Spleen (tissue), 11 donors: ENCODE data around the gene ECSCR. TPM values are rescaled to one million over a fixed set of nuclear protein-coding genes. Genes with fewer than 3 reads are reported as not detected.
A peak's percentile ranks its signal among the peaks of the same experiment; 100 is the strongest.

Experiments used
- DNase-seq: peaks from one replicate; pipeline ENCODE4 v3.0.0-alpha.2; 2020
- H3K27ac ChIP-seq, 8 donors: fragments of 200-600 bp; sonication (generic) in 7 of 8; 1 replicate in 4 of 8; 2 replicates in 4 of 8; pipeline versions ENCODE4 v1.5.0 to v1.8.0; 2016 to 2021; ENCODE audit warnings: inconsistent platforms in 4 of 8, mild to moderate bottlenecking in 4 of 8, moderate library complexity in 1 of 8
- H3K27me3 ChIP-seq, 7 donors: fragments of 200-600 bp; sonication (generic) in 6 of 7; replicated peaks in 1 of 7; 1 replicate in 4 of 7; 2 replicates in 3 of 7; pipeline versions ENCODE4 v1.5.0 to v1.8.0; 2016 to 2021; ENCODE audit warnings: inconsistent platforms in 3 of 7, mild to moderate bottlenecking in 1 of 7
- H3K36me3 ChIP-seq, 6 donors: fragments of 200-600 bp; sonication (generic) in 5 of 6; 1 replicate in 4 of 6; 2 replicates in 2 of 6; pipeline versions ENCODE4 v1.5.0 to v1.8.0; 2016 to 2021; ENCODE audit warnings: inconsistent platforms in 2 of 6
- H3K4me1 ChIP-seq, 6 donors: fragments of 200-600 bp; sonication (generic) in 5 of 6; 1 replicate in 3 of 6; 2 replicates in 3 of 6; pipeline versions ENCODE4 v1.5.0 to v1.8.0; 2016 to 2021; ENCODE audit warnings: inconsistent platforms in 3 of 6
- H3K4me3 ChIP-seq, 8 donors: fragments of 200-600 bp; sonication (generic) in 7 of 8; 1 replicate in 4 of 8; 2 replicates in 4 of 8; pipeline versions ENCODE4 v1.5.0 to v1.8.0; 2016 to 2021; ENCODE audit warnings: inconsistent platforms in 4 of 8, mild to moderate bottlenecking in 4 of 8, moderate library complexity in 2 of 8
- H3K9me3 ChIP-seq, 8 donors: fragments of 200-600 bp; sonication (generic) in 7 of 8; 1 replicate in 4 of 8; 2 replicates in 4 of 8; pipeline versions ENCODE4 v1.5.0 to v1.8.0; 2016 to 2021; ENCODE audit warnings: inconsistent platforms in 4 of 8
- CTCF ChIP-seq, 11 experiments: fragments of 200-600 bp in 7 of 11; fragments of 450-650 bp in 4 of 11; sonication (generic) in 4 of 11; IDR thresholded peaks in 8 of 11; conservative IDR thresholded peaks in 3 of 11; 1 replicate in 7 of 11; 2 replicates in 4 of 11; pipeline versions ENCODE4 v1.4.0 to v1.8.0; 2016 to 2021; ENCODE audit warnings: antibody characterized with exemption in 11 of 11, inconsistent platforms in 4 of 11, mild to moderate bottlenecking in 1 of 11
- POLR2A ChIP-seq, 3 donors: fragments of 450-650 bp; IDR thresholded peaks; one replicate each; pipeline ENCODE4 v1.5.1; 2017; ENCODE audit warnings: antibody characterized with exemption in 3 of 3, mild to moderate bottlenecking in 1 of 3
- POLR2AphosphoS5 ChIP-seq, 3 donors: sonication (generic); formaldehyde crosslinking; IDR thresholded peaks; one replicate each; pipeline ENCODE4 v1.5.1; 2017; ENCODE audit warnings: antibody characterized with exemption in 3 of 3
- WGBS, 5 donors: extraction: QIAGEN DNeasy Blood & Tissue Kit in 3 of 5; methylation state at CpG; one replicate each; pipeline versions ENCODE4 v1.1.5 to v1.1.7; 2013 to 2018; 5-methylcytosine and 5-hydroxymethylcytosine counted together
- intact Hi-C: fragments of 100-400 bp; cut with DNase I; formaldehyde crosslinking; loops from one replicate; pipeline ENCODE4 v1.15.0; 2023; ENCODE audit warnings: low total_unique reads
- polyA plus RNA-seq, 3 donors: library from polyadenylated mRNA; stranded (reverse); fragments of 200-250 nt; gene quantifications; one replicate each; pipeline ENCODE4 v1.2.1, GENCODE V29; 2013
- total RNA-seq, 7 donors: library from RNA; depleted of rRNA in 3 of 7; stranded (reverse); fragments of >200 nt in 3 of 7; fragmentation: NEBNext Ultra II Directional in 4 of 7; extraction: Animal tissue kit (Norgen Biotek cat#: 25700) in 4 of 7; gene quantifications; one replicate each; pipeline versions ENCODE4 v1.1.0 to v1.2.1, GENCODE V29; 2016 to 2021
- donor health status: healthy with polysubstance abuse.
- donor health status: DM: no; HTN: no; CAD: no; lungs with moderate emphysema.
- donor health status: DM: no; HTN: no; CAD: no.
- donor health status: Bipolar disorder and iron deficiency.
- donor health status: healthy.
- donor health status: DM: no; HTN: no; CAD: no.
- donor health status: DM: yes; HTN: yes; CAD: no.

ECSCR gene
- total and polyA plus RNA-seq, 10 donors = 11.3 to 52.3 (median 18.5) TPM

- peaks cover 0 to 29% (median 0%) of the 10 kb centered on the region in 6 donors for H3K36me3 ChIP-seq
- 87 to 93% (median 87%) methylated on average over 5 of the region's 5 CpGs for WGBS, 5 donors
- H3K4me1 ChIP-seq = peaks cover 0 to 56% (median 23%) of the 10 kb centered on the region in 6 donors
- no peak for TF ChIP-seq CTCF (IDR thresholded peaks at IDR 0.05 in 8 of 11, conservative IDR thresholded peaks at IDR 0.05 in 3 of 11)
- TF ChIP-seq POLR2AphosphoS5 (IDR thresholded peaks at IDR 0.05) = no peak
- no peak for TF ChIP-seq POLR2A (IDR thresholded peaks at IDR 0.05)
- H3K27ac ChIP-seq = peak overlapping the region in 4 of 8 donors; percentile 70 to 84 (median 74)
- no peaks in the 10 kb centered on the region for H3K27me3 ChIP-seq
- intact Hi-C loops = no loop called here
- H3K4me3 ChIP-seq = no peak overlapping the region
- DNase-seq = peak; percentile 44
- H3K9me3 ChIP-seq = no peaks in the 10 kb centered on the region
Measured at GRCh38 chr5:139457653-139458306, 4.8 kb downstream of the ECSCR start.

- no peak for TF ChIP-seq POLR2AphosphoS5 (IDR thresholded peaks at IDR 0.05)
- DNase-seq = peak; percentile 24
- H3K9me3 ChIP-seq = no peaks in the 10 kb centered on the region
- WGBS, 5 donors = 84 to 99% (median 97%) methylated on average over 5 of the region's 5 CpGs
- peaks cover 0 to 30% (median 0%) of the 10 kb centered on the region in 6 donors for H3K36me3 ChIP-seq
- H3K4me1 ChIP-seq = peaks cover 0 to 53% (median 22%) of the 10 kb centered on the region in 6 donors
- intact Hi-C loops = no loop called here
- H3K27ac ChIP-seq = peak overlapping the region in 3 of 8 donors; percentile 70 to 84 (median 77)
- H3K4me3 ChIP-seq = no peak overlapping the region
- H3K27me3 ChIP-seq = no peaks in the 10 kb centered on the region
Measured at GRCh38 chr5:139457241-139457640, 5.3 kb downstream of the ECSCR start.

GRCh38 chr5:139456776-139457175 is 5.8 kb downstream of the ECSCR start:
- WGBS, 5 donors = 80 to 94% (median 90%) methylated on average over 11 to 12 of the region's 12 CpGs
- peaks cover 0 to 48% (median 22%) of the 10 kb centered on the region in 6 donors for H3K4me1 ChIP-seq
- no peaks in the 10 kb centered on the region for H3K9me3 ChIP-seq
- intact Hi-C loops = no loop called here
- H3K27me3 ChIP-seq = no peaks in the 10 kb centered on the region
- DNase-seq = peak; percentile 70
- peaks cover 0 to 34% (median 0%) of the 10 kb centered on the region in 6 donors for H3K36me3 ChIP-seq
- no peak overlapping the region for H3K4me3 ChIP-seq
- TF ChIP-seq POLR2A (IDR thresholded peaks at IDR 0.05) (no peak), POLR2AphosphoS5 (IDR thresholded peaks at IDR 0.05) (no peak), CTCF (IDR thresholded peaks at IDR 0.05 in 8 of 11, conservative IDR thresholded peaks at IDR 0.05 in 3 of 11) (no peak)
- no peak overlapping the region for H3K27ac ChIP-seq

GRCh38 chr5:139454568-139455290 is 7.8 kb downstream of the ECSCR start:
- TF ChIP-seq CTCF (IDR thresholded peaks at IDR 0.05 in 8 of 11, conservative IDR thresholded peaks at IDR 0.05 in 3 of 11) (no peak), POLR2AphosphoS5 (IDR thresholded peaks at IDR 0.05) (no peak), POLR2A (IDR thresholded peaks at IDR 0.05) (no peak)
- peak; percentile 61 for DNase-seq
- peaks cover 0 to 28% (median 13%) of the 10 kb centered on the region in 6 donors for H3K4me1 ChIP-seq
- H3K4me3 ChIP-seq = no peak overlapping the region
- H3K9me3 ChIP-seq = no peaks in the 10 kb centered on the region
- intact Hi-C loops = no loop called here
- peak overlapping the region in 1 of 8 donors; percentile 63 for H3K27ac ChIP-seq
- WGBS, 5 donors = 87 to 92% (median 89%) methylated on average over 10 to 11 of the region's 11 CpGs
- no peaks in the 10 kb centered on the region for H3K27me3 ChIP-seq
- H3K36me3 ChIP-seq = peaks cover 0 to 39% (median 0%) of the 10 kb centered on the region in 6 donors
